Measurements from ENCODE around the gene RALB. TPM values are rescaled to one million over a fixed set of nuclear protein-coding genes. Genes with fewer than 3 reads are reported as not detected.

Gene RALB
- total RNA-seq, 4 donors from 2014 or later = 22.4 to 42.8 (median 34.9) TPM

- 81 to 96% methylated on average over 8 of the region's 8 CpGs for WGBS, 2 donors
- no peak overlapping the region for H3K4me3 ChIP-seq (ENCODE audit: low read depth, poor library complexity, severe bottlenecking)
- DNase-seq (ENCODE audit: low spot score in 2 of 2) = no peak
- intact Hi-C loops (cut with DNase I; ENCODE audit: low total_unique reads) = no loop called here
- TF ChIP-seq POLR2A (IDR thresholded peaks at IDR 0.05) = no peak
- TF ChIP-seq, protein P1, sequence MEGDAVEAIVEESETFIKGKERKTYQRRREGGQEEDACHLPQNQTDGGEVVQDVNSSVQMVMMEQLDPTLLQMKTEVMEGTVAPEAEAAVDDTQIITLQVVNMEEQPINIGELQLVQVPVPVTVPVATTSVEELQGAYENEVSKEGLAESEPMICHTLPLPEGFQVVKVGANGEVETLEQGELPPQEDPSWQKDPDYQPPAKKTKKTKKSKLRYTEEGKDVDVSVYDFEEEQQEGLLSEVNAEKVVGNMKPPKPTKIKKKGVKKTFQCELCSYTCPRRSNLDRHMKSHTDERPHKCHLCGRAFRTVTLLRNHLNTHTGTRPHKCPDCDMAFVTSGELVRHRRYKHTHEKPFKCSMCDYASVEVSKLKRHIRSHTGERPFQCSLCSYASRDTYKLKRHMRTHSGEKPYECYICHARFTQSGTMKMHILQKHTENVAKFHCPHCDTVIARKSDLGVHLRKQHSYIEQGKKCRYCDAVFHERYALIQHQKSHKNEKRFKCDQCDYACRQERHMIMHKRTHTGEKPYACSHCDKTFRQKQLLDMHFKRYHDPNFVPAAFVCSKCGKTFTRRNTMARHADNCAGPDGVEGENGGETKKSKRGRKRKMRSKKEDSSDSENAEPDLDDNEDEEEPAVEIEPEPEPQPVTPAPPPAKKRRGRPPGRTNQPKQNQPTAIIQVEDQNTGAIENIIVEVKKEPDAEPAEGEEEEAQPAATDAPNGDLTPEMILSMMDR (IDR thresholded peaks at IDR 0.05) = no peak
Measured at GRCh38 chr2:120267348-120267747, 14.7 kb downstream of the RALB start.

- WGBS, 2 donors = 91 to 95% methylated on average over 11 of the region's 11 CpGs
- no peak for DNase-seq (ENCODE audit: low spot score in 2 of 2)
- no peak for TF ChIP-seq POLR2A (IDR thresholded peaks at IDR 0.05)
- TF ChIP-seq, protein P1 (IDR thresholded peaks at IDR 0.05) = no peak
- no peak overlapping the region for H3K4me3 ChIP-seq (ENCODE audit: low read depth, poor library complexity, severe bottlenecking)
- intact Hi-C loops (cut with DNase I; ENCODE audit: low total_unique reads) = no loop called here
Measured at GRCh38 chr2:120269076-120269744, 16.6 kb downstream of the RALB start.

DNA sequence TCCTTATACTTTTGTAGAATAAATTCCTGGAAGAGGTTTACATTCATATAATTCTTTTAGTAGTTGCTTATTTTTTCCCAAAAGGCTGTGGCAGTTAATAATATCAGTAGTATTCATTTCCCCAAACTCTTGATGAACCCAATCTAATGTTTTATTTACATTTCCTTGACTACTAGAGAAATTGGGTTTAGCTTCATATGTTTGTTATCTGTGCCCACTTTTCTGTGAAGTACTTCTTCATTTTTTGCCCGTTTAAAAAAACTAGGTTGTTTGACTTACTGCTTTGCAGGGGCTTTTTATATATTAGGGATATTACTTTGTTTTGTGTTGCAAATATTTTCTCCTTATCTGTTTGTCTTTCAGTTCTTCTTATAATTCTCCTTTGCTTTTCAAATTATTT is 17.2 kb downstream of the RALB start:
- no peak for TF ChIP-seq POLR2A (IDR thresholded peaks at IDR 0.05)
- TF ChIP-seq, protein P1 (IDR thresholded peaks at IDR 0.05) = no peak
- no peak overlapping the region for H3K4me3 ChIP-seq (ENCODE audit: low read depth, poor library complexity, severe bottlenecking)
- no peak for DNase-seq (ENCODE audit: low spot score in 2 of 2)
- 74 to 80% methylated on average over 1 of the region's 1 CpG for WGBS, 2 donors
- intact Hi-C loops (cut with DNase I; ENCODE audit: low total_unique reads) = no loop called here

- 92 to 100% methylated on average over 1 of the region's 1 CpG for WGBS, 2 donors
- DNase-seq (ENCODE audit: low spot score in 2 of 2) = no peak
- TF ChIP-seq, protein P1 (IDR thresholded peaks at IDR 0.05) = no peak
- TF ChIP-seq POLR2A (IDR thresholded peaks at IDR 0.05) = no peak
- intact Hi-C loops (cut with DNase I; ENCODE audit: low total_unique reads) = no loop called here
- H3K4me3 ChIP-seq (ENCODE audit: low read depth, poor library complexity, severe bottlenecking) = no peak overlapping the region
Measured at GRCh38 chr2:120271711-120272379, 19.2 kb downstream of the RALB start.

DNA sequence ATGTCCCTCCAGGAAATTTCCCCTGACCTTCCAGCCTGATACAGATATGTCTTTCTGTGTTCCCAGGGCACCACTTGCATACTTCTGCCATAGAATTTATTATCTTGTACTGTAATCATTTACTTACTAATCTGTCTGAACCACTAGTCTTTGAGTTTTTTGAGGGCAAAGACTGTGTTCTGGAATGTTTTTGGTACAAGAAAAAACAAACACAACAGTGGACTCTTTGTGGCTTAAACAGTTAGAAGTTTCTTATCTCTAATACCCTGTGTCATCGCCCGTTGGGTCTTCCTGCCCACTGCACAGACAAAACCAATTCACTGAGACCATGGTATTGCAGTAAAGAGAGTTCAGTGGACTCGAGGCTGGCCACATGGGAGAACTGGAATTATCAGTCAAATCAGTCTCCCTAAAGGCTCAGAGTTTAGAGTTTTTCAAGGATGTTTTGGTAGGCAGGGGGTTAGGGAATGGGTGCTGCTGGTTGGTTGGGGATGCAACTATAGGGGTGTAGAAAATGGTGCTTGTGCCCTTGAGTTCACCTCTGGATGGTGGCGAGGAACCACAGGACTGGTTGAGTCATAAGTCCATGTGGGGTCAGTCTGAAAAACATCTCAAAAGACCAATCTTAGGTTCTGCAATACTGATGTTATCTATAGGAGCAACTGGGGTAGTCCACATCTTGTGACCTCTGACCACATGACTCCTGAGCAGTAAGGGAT is 20.3 kb downstream of the RALB start:
- H3K4me3 ChIP-seq (ENCODE audit: low read depth, poor library complexity, severe bottlenecking) = no peak overlapping the region
- TF ChIP-seq, protein P1 (IDR thresholded peaks at IDR 0.05) = no peak
- no peak for TF ChIP-seq POLR2A (IDR thresholded peaks at IDR 0.05)
- intact Hi-C loops (cut with DNase I; ENCODE audit: low total_unique reads) = no loop called here
- WGBS, 2 donors = 89 to 91% methylated on average over 4 of the region's 4 CpGs
- DNase-seq (ENCODE audit: low spot score in 2 of 2) = no peak

Measured in lower leg skin (tissue), 4 donors.